ENCODE measurements around the gene C22orf39. TPM values are rescaled to one million over a fixed set of nuclear protein-coding genes. Genes with fewer than 3 reads are reported as not detected.

The C22orf39 gene
- total and polyA plus RNA-seq, 12 donors = 41.7 to 123 (median 63.2) TPM

DNA sequence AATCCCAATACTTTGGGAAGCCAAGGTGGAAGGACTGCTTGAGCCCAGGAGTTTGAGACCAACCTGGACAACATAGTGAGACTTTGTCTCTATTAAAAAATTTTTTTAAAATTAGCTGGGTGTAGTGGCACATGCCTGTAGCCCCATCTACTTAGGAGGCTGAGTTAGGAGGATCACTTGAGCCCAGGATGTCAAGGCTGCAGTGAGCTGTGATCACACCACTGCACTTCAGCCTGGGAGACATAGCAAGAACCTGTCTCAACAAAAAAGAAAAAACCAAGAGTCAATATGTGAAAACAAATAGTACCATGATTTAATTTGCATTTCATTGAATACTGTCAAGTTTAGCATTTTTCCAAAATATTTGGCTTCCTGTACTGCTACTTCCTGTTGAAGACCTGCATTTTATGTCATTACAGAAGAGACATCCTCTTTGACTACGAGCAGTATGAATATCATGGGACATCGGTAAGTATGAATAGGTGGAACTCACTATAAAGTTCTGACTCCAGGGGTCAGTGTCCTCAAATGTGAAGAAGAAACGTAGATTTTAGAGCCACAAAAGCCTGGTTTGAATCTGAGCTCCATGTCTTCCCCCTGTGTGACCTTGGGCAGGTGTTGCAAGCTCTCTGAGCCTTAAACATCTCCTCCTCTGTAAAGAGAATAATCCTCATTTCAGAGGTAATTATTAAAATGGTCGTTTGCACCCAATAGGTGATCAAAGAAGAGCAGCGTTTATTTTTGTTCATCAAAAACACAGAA, 48.2 kb upstream of the C22orf39 start:
- DNase-seq (no peak), ATAC-seq (peak in 4 of 8 donors; percentile 33 to 57 (median 48))
- Histone ChIP-seq H3K4me3 (no peak overlapping the region), H3K27ac (no peak overlapping the region), H3K4me1 (peaks cover 0 to 4% (median 0%) of the 10 kb centered on the region in 9 donors), H3K9me3 (no peaks in the 10 kb centered on the region), H3K36me3 (peaks cover 0 to 16% (median 0%) of the 10 kb centered on the region in 9 donors), H3K27me3 (no peaks in the 10 kb centered on the region)
- TF ChIP-seq, protein P1, sequence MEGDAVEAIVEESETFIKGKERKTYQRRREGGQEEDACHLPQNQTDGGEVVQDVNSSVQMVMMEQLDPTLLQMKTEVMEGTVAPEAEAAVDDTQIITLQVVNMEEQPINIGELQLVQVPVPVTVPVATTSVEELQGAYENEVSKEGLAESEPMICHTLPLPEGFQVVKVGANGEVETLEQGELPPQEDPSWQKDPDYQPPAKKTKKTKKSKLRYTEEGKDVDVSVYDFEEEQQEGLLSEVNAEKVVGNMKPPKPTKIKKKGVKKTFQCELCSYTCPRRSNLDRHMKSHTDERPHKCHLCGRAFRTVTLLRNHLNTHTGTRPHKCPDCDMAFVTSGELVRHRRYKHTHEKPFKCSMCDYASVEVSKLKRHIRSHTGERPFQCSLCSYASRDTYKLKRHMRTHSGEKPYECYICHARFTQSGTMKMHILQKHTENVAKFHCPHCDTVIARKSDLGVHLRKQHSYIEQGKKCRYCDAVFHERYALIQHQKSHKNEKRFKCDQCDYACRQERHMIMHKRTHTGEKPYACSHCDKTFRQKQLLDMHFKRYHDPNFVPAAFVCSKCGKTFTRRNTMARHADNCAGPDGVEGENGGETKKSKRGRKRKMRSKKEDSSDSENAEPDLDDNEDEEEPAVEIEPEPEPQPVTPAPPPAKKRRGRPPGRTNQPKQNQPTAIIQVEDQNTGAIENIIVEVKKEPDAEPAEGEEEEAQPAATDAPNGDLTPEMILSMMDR (IDR thresholded peaks at IDR 0.05) = peak in 8 of 9 donors; percentile 27 to 59 (median 45)
- intact Hi-C loops (cut with DNase I) = loop anchor here in 7 of 10 donors (1.0 to 5.0 kb wide), 4 partner anchors 132 to 135 kb away; no protein-coding TSS in a partner anchor
- WGBS, 2 donors = 67 to 76% methylated on average over 5 of the region's 5 CpGs

DNA sequence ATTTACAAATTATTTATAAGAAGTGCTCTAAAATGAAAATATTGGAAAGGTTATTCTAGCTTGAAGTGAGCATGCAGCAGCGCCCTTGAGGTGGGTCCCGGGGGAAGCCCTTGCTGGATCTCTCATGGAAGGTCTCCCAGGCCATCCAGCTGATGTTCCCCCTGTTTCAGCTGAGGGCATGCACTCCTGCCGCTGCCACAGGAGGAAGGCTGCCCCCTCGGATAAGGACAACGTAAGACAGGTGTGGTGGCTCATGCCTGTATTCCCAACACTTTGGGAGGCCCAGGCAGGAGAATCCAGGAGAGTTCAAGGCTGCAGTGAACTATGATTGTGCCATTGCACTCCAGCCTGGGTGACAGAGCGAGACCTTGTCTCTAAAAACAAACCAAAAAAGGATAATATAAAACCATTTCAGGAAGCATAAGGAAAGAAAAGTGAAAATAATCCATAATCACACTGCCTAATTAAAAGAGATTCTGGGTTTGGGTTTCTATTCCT, 47.2 kb upstream of the C22orf39 start:
- no peaks in the 10 kb centered on the region for H3K9me3 ChIP-seq
- peaks cover 0 to 4% (median 0%) of the 10 kb centered on the region in 9 donors for H3K4me1 ChIP-seq
- TF ChIP-seq, protein P1 (IDR thresholded peaks at IDR 0.05) = no peak
- no peak overlapping the region for H3K4me3 ChIP-seq
- no peak for ATAC-seq
- intact Hi-C loops (cut with DNase I) = loop anchor here in 4 of 10 donors (2.0 to 5.0 kb wide), 3 partner anchors 133 to 138 kb away; no protein-coding TSS in a partner anchor
- H3K36me3 ChIP-seq = peaks cover 0 to 16% (median 0%) of the 10 kb centered on the region in 9 donors
- no peak for DNase-seq
- WGBS, 2 donors = 94 to 96% methylated on average over 6 of the region's 6 CpGs
- H3K27me3 ChIP-seq = no peaks in the 10 kb centered on the region
- H3K27ac ChIP-seq = no peak overlapping the region

DNA sequence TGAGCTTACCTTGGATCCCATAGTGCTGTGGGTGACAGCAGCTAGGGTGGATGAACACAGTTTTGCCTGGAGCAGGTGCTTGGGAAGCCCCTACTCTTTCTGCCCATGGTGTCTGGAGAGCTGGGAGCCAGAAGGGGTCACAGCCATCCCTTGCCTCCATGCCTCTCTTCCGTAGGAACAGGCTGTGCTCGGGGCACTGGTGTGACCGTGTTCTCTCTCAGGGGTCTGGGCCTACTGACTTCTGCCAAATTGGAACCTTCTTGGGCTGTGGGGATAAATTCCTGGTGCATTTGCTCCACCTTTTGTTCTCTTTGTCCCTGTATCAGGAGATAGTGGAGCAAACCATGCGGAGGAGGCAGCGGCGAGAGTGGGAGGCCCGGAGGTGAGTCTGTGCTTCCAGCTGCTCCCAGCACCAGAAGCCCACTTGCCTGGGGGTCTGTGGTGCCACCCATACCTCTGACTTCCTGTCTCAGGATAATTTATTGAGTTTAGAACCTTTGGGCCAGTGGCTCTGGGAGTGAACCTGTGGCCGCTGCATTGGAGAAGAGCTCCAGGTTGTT, 46.6 kb upstream of the C22orf39 start:
- Histone ChIP-seq H3K36me3 (peaks cover 0 to 16% (median 0%) of the 10 kb centered on the region in 9 donors), H3K9me3 (no peaks in the 10 kb centered on the region), H3K27ac (no peak overlapping the region), H3K4me3 (no peak overlapping the region), H3K4me1 (peaks cover 0 to 7% (median 0%) of the 10 kb centered on the region in 9 donors), H3K27me3 (no peaks in the 10 kb centered on the region)
- intact Hi-C loops (cut with DNase I) = loop anchor here in 2 of 10 donors (2.0 to 5.0 kb wide), 2 partner anchors 137 to 138 kb away; no protein-coding TSS in a partner anchor
- DNase-seq (no peak), ATAC-seq (no peak)
- TF ChIP-seq, protein P1 (IDR thresholded peaks at IDR 0.05) = no peak
- 96% methylated on average over 8 of the region's 8 CpGs for WGBS, 2 donors

DNA sequence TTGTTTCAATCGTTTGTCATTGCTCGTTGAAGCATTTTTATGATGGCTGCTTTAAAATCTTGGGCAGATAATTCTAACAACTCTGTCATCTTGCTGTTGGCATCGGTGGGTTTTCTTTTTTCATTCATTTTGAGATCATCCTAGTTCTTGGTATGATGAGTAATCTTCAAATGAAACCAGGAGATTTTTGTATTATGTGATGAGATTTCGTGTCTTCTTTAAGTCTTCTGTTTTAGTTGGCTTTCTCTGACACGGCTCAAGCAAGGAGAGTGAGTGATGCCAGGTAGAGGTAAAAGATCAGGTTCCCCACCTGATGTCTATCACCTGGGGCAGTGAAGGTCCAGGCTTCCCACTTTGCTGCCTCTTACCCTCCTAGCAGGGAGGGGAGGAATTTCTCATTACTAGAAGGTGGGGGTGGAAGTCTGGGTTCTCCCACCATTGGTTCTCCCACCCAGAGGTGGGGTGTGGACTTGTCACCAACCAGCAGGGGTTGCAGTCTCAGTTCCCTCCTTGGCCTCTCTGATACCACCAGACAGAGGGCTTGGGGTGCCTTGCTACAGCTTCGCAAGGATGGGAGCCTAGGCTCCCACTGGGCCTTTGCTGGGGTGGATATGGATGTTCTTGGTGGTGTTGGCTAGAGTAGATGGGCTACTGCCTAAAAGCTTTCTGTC, 45.1 kb upstream of the C22orf39 start:
- Histone ChIP-seq H3K4me1 (peaks cover 0 to 11% (median 0%) of the 10 kb centered on the region in 9 donors), H3K9me3 (no peaks in the 10 kb centered on the region), H3K36me3 (peaks cover 0 to 13% (median 0%) of the 10 kb centered on the region in 9 donors), H3K4me3 (no peak overlapping the region), H3K27ac (no peak overlapping the region), H3K27me3 (no peaks in the 10 kb centered on the region)
- WGBS, 2 donors = 93 to 98% methylated on average over 6 of the region's 6 CpGs
- ATAC-seq (no peak), DNase-seq (no peak)
- intact Hi-C loops (cut with DNase I) = loop anchor here in 1 of 10 donors (5.0 kb wide), 1 partner anchor 140 kb away; no protein-coding TSS in a partner anchor
- TF ChIP-seq, protein P1 (IDR thresholded peaks at IDR 0.05) = no peak
